NT2/D1 (cell line): ENCODE results near the gene COL21A1.

Experiments
- DNase-seq: peaks from one replicate; pipeline ENCODE4 v3.0.0-alpha.2; 2011; ENCODE audit warnings: low read depth, low spot score
- H3K27me3 ChIP-seq: 2 replicates; pipeline ENCODE4 v1.6.0; 2011; ENCODE audit warnings: mild to moderate bottlenecking; ENCODE audit not compliant: insufficient read length, insufficient read depth
- H3K36me3 ChIP-seq: 2 replicates; pipeline ENCODE4 v1.6.1; 2011; ENCODE audit warnings: mild to moderate bottlenecking, low read length, mixed read lengths; ENCODE audit not compliant: insufficient read depth, insufficient read length
- H3K4me1 ChIP-seq: 2 replicates; pipeline ENCODE4 v1.5.1; 2011; ENCODE audit not compliant: insufficient read depth, insufficient read length
- H3K4me3 ChIP-seq: 2 replicates; pipeline ENCODE4 v1.5.1; 2011; ENCODE audit warnings: low read depth; ENCODE audit not compliant: insufficient read length
- H3K9ac ChIP-seq: 2 replicates; pipeline ENCODE4 v1.6.0; 2011; ENCODE audit warnings: low read depth; ENCODE audit not compliant: insufficient read length
- H3K9me3 ChIP-seq: 2 replicates; pipeline ENCODE4 v1.5.1; 2011; ENCODE audit warnings: mild to moderate bottlenecking, low read length; ENCODE audit not compliant: insufficient read depth
- SUZ12 ChIP-seq: IDR thresholded peaks from 2 replicates; pipeline ENCODE4 v1.6.1; 2011; ENCODE audit not compliant: insufficient read length, insufficient read depth; ENCODE audit errors: extremely low read depth
- YY1 ChIP-seq: IDR thresholded peaks from 2 replicates; pipeline ENCODE4 v1.6.1; 2011; ENCODE audit not compliant: insufficient read length, insufficient read depth
- ZNF274 ChIP-seq: IDR thresholded peaks from 2 replicates; pipeline ENCODE4 v1.6.1; 2011; ENCODE audit warnings: mild to moderate bottlenecking, low read depth, low read length

Gene COL21A1

DNA sequence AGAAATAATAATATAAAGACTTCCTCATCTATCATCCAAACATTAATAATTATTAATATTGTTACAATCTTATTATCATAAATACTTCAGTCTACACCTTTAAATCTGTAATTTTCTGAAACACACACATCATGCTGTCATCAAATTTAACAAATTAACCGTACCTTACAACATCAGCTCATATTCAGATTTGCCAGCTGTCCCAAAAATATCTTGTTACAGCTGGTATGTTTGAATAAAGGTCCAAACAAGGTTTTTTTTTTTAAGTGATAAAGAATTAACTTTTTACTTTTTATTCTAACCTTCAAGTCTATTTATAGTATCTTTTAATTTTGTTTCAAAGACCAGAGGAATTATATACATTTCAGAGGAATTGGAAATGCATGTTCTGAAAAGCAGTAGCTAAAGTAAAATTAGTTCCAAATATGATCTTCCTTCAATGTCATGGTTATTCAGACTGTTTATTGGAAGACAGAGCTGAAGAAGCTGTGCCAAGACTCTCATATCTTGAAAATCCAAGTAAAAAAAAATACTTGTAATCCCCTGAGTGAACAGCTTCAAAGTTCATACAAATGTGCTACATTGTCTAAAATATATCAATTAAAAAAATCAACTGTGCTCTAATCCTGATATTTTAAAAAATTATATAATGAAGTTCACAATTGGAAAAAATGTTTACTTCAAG is 210.3 kb downstream of the COL21A1 start:
- H3K27me3 ChIP-seq: no peaks in the 10 kb centered on the region

DNA sequence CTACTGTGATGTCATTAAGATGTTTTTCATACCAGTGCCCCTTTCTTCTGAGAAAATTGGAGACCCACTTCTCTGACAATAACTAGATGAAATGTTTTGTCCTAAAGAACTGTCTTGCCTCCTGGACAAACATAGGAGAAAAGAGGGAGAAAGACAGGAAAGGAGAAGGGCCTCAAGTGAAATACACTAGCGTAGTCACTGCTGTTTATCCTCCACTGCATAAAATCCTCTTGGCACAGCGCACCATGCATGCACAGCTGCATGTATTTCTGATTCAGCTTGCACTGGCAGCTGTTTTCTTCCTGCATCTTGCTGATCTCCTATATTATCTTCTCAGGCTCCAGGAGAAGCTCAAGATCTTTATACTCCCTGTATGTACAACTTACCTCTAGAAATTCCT is 214.0 kb downstream of the COL21A1 start:
- H3K9ac ChIP-seq: no peak overlapping the region
- no peak for DNase-seq

More for the DNA sequence above, 210.3 kb downstream of the COL21A1 start:
- DNase-seq: no peak
- no peak for TF ChIP-seq ZNF274
- Histone ChIP-seq H3K9me3 (no peaks in the 10 kb centered on the region), H3K4me1 (no peaks in the 10 kb centered on the region), H3K9ac (no peak overlapping the region), H3K36me3 (no peaks in the 10 kb centered on the region), H3K4me3 (no peak overlapping the region)

DNA sequence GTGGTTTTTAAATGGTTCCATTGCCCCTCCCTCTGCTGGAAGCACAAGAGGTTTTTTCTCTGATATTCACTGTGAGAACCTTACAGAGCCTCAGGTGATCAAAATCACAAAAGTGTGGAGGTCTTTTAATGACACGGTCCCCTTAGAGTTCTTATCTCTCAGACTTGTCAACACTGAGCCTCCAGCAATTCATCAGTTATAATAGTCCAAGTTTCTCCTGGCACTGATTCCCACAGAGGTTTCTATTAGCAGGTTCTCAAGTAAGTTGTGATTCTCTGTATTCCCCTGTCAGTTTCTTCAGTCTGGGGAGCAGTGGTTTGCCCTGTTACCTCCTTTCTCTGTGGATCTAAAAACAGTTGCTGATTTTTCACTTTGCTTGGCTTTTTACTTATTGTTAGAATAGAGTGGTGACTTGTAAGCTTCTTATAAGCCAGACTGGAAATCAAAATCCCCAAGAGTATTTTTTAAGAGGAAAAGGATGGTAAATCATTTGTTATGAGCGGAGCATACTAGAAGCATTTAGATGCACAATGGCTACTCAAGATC is 214.6 kb downstream of the COL21A1 start:
- H3K9me3 ChIP-seq: no peaks in the 10 kb centered on the region
- TF ChIP-seq ZNF274 (no peak), SUZ12 (no peak), YY1 (no peak)
- H3K4me3 ChIP-seq: no peak overlapping the region
- H3K36me3 ChIP-seq: no peaks in the 10 kb centered on the region
- H3K9ac ChIP-seq: no peak overlapping the region
- H3K4me1 ChIP-seq: no peaks in the 10 kb centered on the region
- DNase-seq: no peak
- H3K27me3 ChIP-seq: no peaks in the 10 kb centered on the region

More for the DNA sequence above, 214.0 kb downstream of the COL21A1 start:
- TF ChIP-seq YY1: no peak
- no peak for TF ChIP-seq SUZ12
- no peak for TF ChIP-seq ZNF274
- H3K4me3 ChIP-seq: no peak overlapping the region
- H3K36me3 ChIP-seq: no peaks in the 10 kb centered on the region
- no peaks in the 10 kb centered on the region for H3K9me3 ChIP-seq
- no peaks in the 10 kb centered on the region for H3K27me3 ChIP-seq
- no peaks in the 10 kb centered on the region for H3K4me1 ChIP-seq

DNA sequence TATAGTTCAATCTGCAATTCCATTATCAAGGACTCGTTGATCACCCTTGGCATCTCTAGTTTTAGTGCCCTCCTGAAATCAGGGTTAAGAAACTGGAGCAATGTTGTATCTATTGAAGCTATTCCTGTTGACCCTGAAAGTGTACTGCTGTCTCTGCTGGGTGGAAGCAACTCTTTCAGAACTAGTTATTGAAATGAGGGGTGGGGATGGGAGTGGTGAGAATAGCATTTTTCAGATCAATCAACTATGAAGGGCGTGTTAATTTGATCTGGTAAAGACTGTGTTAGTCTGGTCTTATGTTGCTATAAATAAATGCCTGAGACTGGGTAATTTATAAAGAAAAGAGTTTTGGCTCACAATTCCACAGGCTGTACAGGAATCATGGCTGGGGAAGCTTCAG is 219.5 kb downstream of the COL21A1 start:
- TF ChIP-seq ZNF274: no peak
- TF ChIP-seq YY1: no peak
- no peak for TF ChIP-seq SUZ12

DNA sequence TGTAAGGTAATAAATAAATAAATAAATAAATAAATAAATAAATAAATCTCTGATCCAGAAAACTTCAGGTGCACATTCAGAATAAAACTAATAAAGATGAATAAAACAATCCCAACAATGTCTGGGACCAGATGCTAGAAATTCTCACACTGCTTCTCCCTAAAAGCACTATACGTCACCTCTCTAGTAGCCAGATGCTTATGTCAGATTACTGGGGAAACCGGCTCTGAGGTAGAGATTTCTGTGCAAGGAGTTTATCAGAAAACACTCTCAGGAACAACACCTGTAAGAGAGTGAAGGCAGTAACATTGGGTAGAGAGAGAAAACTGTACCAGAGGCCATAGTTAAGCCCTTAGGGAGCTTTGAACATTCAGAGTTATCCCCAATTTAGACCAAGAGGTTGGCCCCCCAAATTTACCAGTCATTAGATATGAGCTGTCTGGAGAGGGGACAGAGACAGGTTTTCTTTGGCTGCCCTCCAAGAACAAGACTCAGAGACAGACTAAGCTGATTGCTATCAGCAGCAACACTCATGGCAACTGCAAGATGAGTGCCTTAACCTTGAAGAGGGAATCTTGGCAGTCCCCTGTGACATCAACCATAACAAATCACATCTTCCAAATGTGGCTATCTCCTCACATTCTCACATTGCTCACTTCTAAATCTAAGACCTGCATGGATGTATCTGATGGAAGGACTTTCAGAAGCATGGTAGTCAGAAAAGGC is 220.8 kb downstream of the COL21A1 start:
- Histone ChIP-seq H3K27me3 (no peaks in the 10 kb centered on the region), H3K9me3 (no peaks in the 10 kb centered on the region), H3K4me1 (no peaks in the 10 kb centered on the region), H3K36me3 (no peaks in the 10 kb centered on the region), H3K9ac (no peak overlapping the region), H3K4me3 (no peak overlapping the region)
- DNase-seq: no peak
- TF ChIP-seq YY1: no peak
- TF ChIP-seq SUZ12: no peak
- no peak for TF ChIP-seq ZNF274

More for the DNA sequence above, 219.5 kb downstream of the COL21A1 start:
- no peak for DNase-seq
- Histone ChIP-seq H3K4me3 (no peak overlapping the region), H3K27me3 (no peaks in the 10 kb centered on the region), H3K9me3 (no peaks in the 10 kb centered on the region), H3K36me3 (no peaks in the 10 kb centered on the region), H3K9ac (no peak overlapping the region), H3K4me1 (no peaks in the 10 kb centered on the region)

DNA sequence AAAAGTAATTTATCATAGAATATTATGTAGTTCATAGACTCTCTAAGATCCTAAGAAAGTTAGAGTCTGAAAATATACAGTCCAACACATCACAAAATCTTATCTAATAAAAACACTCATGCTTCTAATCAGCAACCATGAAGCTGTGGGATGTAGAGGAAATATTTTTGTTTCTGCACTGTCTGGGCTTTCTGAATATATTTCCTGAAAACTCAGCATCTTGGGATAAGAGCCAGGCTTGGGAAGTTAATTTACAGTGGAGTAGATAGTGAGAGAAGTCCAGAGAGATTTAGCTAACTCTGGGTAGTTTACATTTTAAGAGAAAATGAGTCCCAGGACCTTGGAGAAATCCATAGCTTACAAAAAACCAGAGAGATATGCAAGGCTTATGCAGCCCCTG is 221.6 kb downstream of the COL21A1 start:
- Histone ChIP-seq H3K4me1 (no peaks in the 10 kb centered on the region), H3K9ac (no peak overlapping the region), H3K36me3 (no peaks in the 10 kb centered on the region), H3K9me3 (no peaks in the 10 kb centered on the region), H3K27me3 (no peaks in the 10 kb centered on the region), H3K4me3 (no peak overlapping the region)
- DNase-seq: no peak
- TF ChIP-seq ZNF274 (no peak), SUZ12 (no peak), YY1 (no peak)

DNA sequence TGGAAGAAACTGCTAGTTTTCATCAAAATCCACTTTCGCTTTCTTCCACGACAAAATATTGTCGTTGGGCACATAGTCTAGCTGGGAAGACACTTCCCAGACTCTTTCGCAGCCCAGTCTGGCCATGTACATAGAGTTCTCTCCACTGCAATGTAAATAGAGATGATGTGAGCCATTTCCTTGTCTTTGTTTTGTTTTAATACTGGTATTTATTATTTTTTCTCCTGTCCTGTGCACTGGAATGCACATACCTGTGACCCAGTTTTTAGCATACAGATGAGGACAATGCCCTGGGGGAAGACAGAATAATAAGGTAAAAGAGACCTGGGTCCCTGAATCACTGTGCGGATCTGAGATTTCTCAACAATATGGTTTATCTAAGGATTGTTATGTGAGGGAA is 222.4 kb downstream of the COL21A1 start:
- Histone ChIP-seq H3K9ac (no peak overlapping the region), H3K9me3 (no peaks in the 10 kb centered on the region), H3K27me3 (no peaks in the 10 kb centered on the region), H3K36me3 (no peaks in the 10 kb centered on the region), H3K4me3 (no peak overlapping the region), H3K4me1 (no peaks in the 10 kb centered on the region)
- TF ChIP-seq SUZ12 (no peak), YY1 (no peak), ZNF274 (no peak)
- no peak for DNase-seq
